Mesothelial cell of epicardium (in vitro differentiated cells): Measurements from ENCODE around the gene PDCD1. TPM values are rescaled to one million over a fixed set of nuclear protein-coding genes. Genes with fewer than 3 reads are reported as not detected.
"Not testable (repeated sequence)": the region's sequence is repeated elsewhere in the genome, so short reads cannot be mapped to it uniquely, and the experiment has no call there.

Source experiments
- DNase-seq, 2 experiments: peaks; one replicate each; pipeline ENCODE4 v3.0.0; 2021; ENCODE audit warnings: low spot score in 2 of 2; ENCODE audit not compliant: unreplicated experiment in 2 of 2
- H3K27ac Mint-ChIP-seq: 2 replicates; pipeline ENCODE4 v1.8.0; 2021; ENCODE audit warnings: mixed read lengths
- H3K27me3 Mint-ChIP-seq: 2 replicates; pipeline ENCODE4 v1.8.0; 2021; ENCODE audit warnings: low read depth, mixed read lengths
- H3K36me3 Mint-ChIP-seq: 2 replicates; pipeline ENCODE4 v1.8.0; 2021; ENCODE audit warnings: mixed read lengths
- H3K4me1 Mint-ChIP-seq: 2 replicates; pipeline ENCODE4 v1.8.0; 2021; ENCODE audit warnings: mixed read lengths
- H3K4me3 Mint-ChIP-seq: 2 replicates; pipeline ENCODE4 v1.8.0; 2021; ENCODE audit warnings: mild to moderate bottlenecking, moderate library complexity, mixed read lengths
- H3K9me3 Mint-ChIP-seq: 2 replicates; pipeline ENCODE4 v1.8.0; 2021; ENCODE audit warnings: mixed read lengths
- CTCF ChIP-seq: fragments of 200-600 bp; sonication (generic); IDR thresholded peaks from one replicate; pipeline ENCODE4 v1.5.0; 2021; ENCODE audit warnings: antibody characterized with exemption; ENCODE audit not compliant: unreplicated experiment
- total RNA-seq: library from RNA; stranded (reverse); gene quantifications from 3 replicates; pipeline ENCODE4 v1.2.1, GENCODE V29; 2021

The PDCD1 gene
- total RNA-seq, 1 donor from 2014 or later, result not detected

GRCh38 chr2:241877197-241877685, 18.5 kb upstream of the PDCD1 start:
- Mint-ChIP-seq H3K27ac (no peak overlapping the region), H3K9me3 (peaks cover 6% of the 10 kb centered on the region), H3K4me1 (peaks cover 12% of the 10 kb centered on the region)

GRCh38 chr2:241876528-241877196, 18.0 kb upstream of the PDCD1 start:
- TF ChIP-seq CTCF, result no peak
- Mint-ChIP-seq H3K9me3 (peaks cover 6% of the 10 kb centered on the region), H3K27ac (no peak overlapping the region), H3K36me3 (no peaks in the 10 kb centered on the region), H3K27me3 (no peaks in the 10 kb centered on the region), H3K4me1 (peaks cover 8% of the 10 kb centered on the region), H3K4me3 (no peak overlapping the region)
- no peak for DNase-seq

More at GRCh38 chr2:241877197-241877685, 18.5 kb upstream of the PDCD1 start:
- H3K4me3 Mint-ChIP-seq, result no peak overlapping the region
- H3K36me3 Mint-ChIP-seq, result no peaks in the 10 kb centered on the region
- no peak for TF ChIP-seq CTCF
- no peak for DNase-seq
- no peaks in the 10 kb centered on the region for H3K27me3 Mint-ChIP-seq

- H3K27ac Mint-ChIP-seq, result not testable (repeated sequence)
These were observed 17.2 kb upstream of the PDCD1 start for GRCh38 chr2:241875754-241876527.

GRCh38 chr2:241874277-241874925, 15.7 kb upstream of the PDCD1 start:
- H3K9me3 Mint-ChIP-seq, result peaks cover 6% of the 10 kb centered on the region
- no peak overlapping the region for H3K27ac Mint-ChIP-seq
- H3K36me3 Mint-ChIP-seq, result no peaks in the 10 kb centered on the region
- TF ChIP-seq CTCF, result no peak
- DNase-seq, result no peak
- H3K27me3 Mint-ChIP-seq, result peaks cover under 1% of the 10 kb centered on the region
- H3K4me1 Mint-ChIP-seq, result no peaks in the 10 kb centered on the region
- no peak overlapping the region for H3K4me3 Mint-ChIP-seq

More at GRCh38 chr2:241875754-241876527, 17.2 kb upstream of the PDCD1 start:
- not testable (repeated sequence) for H3K4me3 Mint-ChIP-seq, H3K27me3 Mint-ChIP-seq, H3K36me3 Mint-ChIP-seq, H3K9me3 Mint-ChIP-seq, DNase-seq, H3K4me1 Mint-ChIP-seq

GRCh38 chr2:241873803-241874110, 15.1 kb upstream of the PDCD1 start:
- H3K4me1 Mint-ChIP-seq, result no peaks in the 10 kb centered on the region
- H3K36me3 Mint-ChIP-seq, result no peaks in the 10 kb centered on the region
- peaks cover 6% of the 10 kb centered on the region for H3K9me3 Mint-ChIP-seq
- no peak overlapping the region for H3K4me3 Mint-ChIP-seq
- TF ChIP-seq CTCF, result no peak
- H3K27ac Mint-ChIP-seq, result no peak overlapping the region
- no peak for DNase-seq
- H3K27me3 Mint-ChIP-seq, result peaks cover 4% of the 10 kb centered on the region
